ENCODE data around the gene HBD.

HBD gene

GRCh38 chr11:5247472-5248192 lies 13.3 kb upstream of the HBD start:
- H3K9me3 Mint-ChIP-seq: no peaks in the 10 kb centered on the region
- H3K4me1 Mint-ChIP-seq (ENCODE audit: low read depth): no peaks in the 10 kb centered on the region
- no peak overlapping the region for H3K4me3 Mint-ChIP-seq
- no peak overlapping the region for H3K27ac Mint-ChIP-seq
- intact Hi-C loops (cut with micrococcal nuclease): no loop called here
- H3K36me3 Mint-ChIP-seq (ENCODE audit: low read depth): no peaks in the 10 kb centered on the region
- no peaks in the 10 kb centered on the region for H3K27me3 Mint-ChIP-seq

DNA sequence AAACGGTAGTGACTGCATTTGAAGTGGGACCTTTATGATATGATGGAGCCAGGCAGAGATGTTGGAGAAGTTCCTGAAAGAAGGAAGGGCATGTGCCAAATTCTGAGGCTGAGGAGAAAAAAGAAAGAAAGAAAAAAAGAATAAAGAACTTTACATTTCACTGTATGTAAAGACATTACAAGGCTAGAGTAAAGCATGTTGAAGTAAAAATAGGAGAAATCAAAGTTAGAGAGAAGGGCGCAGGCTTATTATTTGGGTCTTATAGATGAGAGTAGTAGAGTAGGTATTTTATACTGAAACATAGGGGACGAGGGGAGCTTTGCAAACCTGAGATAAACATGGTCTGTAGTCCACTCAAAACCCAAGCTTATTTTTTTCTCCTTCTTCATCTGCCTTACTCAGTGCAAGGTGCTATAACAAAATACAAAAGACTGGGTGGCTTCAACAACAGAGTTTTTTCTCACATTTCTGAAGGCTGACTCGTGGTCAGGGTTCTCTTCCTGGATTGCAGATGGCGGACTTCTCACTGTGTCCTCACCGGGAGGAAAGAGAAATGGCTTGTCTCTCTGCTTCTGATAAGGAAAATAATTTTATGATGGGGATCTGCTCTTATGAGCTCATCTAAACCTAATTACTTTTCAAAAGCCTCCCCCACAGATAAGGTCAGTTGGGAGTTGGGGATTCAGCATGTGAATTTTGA lies 12.6 kb upstream of the HBD start:
- no peaks in the 10 kb centered on the region for H3K4me1 Mint-ChIP-seq (ENCODE audit: low read depth)
- no peak overlapping the region for H3K27ac Mint-ChIP-seq
- H3K36me3 Mint-ChIP-seq (ENCODE audit: low read depth): no peaks in the 10 kb centered on the region
- no peaks in the 10 kb centered on the region for H3K9me3 Mint-ChIP-seq
- no peak overlapping the region for H3K4me3 Mint-ChIP-seq
- no peaks in the 10 kb centered on the region for H3K27me3 Mint-ChIP-seq
- intact Hi-C loops (cut with micrococcal nuclease): no loop called here

DNA sequence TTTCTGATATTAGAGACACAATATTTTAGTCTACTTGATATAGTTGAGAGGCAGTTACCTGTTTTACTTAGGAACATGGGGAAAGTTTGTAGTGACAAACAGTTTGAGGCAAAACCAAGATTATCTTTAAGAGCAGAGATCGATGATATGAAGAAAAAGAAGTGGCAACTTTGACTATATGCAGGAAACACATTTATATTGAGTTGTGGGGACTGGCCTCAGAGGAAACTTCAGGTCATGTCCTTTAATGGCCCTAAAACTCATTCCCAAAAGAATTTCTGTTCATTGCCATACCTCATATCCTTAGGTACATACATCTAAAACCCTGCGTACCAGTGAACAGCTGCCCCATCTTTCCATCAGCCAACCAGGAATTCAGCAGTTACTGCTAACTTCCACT lies 10.9 kb upstream of the HBD start:
- Mint-ChIP-seq H3K4me1 (ENCODE audit: low read depth) (no peaks in the 10 kb centered on the region), H3K27ac (no peak overlapping the region), H3K27me3 (no peaks in the 10 kb centered on the region), H3K4me3 (no peak overlapping the region), H3K36me3 (ENCODE audit: low read depth) (no peaks in the 10 kb centered on the region), H3K9me3 (no peaks in the 10 kb centered on the region)
- intact Hi-C loops (cut with micrococcal nuclease): no loop called here

DNA sequence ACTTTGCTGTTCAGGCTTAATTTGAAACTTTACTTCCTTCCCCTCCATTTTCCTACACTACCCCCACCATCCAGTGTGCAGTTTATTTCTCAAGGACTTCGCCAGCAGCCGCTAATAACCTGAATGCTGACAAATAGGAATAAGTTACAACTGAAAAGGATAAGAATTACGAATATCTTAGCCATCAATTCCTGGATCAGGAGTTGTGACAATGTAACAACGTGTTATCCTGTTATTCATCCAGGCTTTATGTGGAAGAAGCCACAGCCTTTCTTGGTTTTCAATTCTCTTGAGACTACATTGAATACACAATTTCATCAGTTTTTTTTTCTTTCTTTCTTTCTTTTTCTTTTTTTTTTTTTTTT lies 9.5 kb upstream of the HBD start:
- Mint-ChIP-seq H3K4me1 (ENCODE audit: low read depth) (no peaks in the 10 kb centered on the region), H3K27me3 (no peaks in the 10 kb centered on the region), H3K27ac (no peak overlapping the region), H3K9me3 (no peaks in the 10 kb centered on the region), H3K4me3 (no peak overlapping the region), H3K36me3 (ENCODE audit: low read depth) (no peaks in the 10 kb centered on the region)
- intact Hi-C loops (cut with micrococcal nuclease): no loop called here

- Mint-ChIP-seq H3K4me1 (ENCODE audit: low read depth) (no peaks in the 10 kb centered on the region), H3K36me3 (ENCODE audit: low read depth) (no peaks in the 10 kb centered on the region), H3K9me3 (no peaks in the 10 kb centered on the region), H3K27me3 (no peaks in the 10 kb centered on the region), H3K27ac (no peak overlapping the region), H3K4me3 (no peak overlapping the region)
- intact Hi-C loops (cut with micrococcal nuclease): no loop called here
Measured at GRCh38 chr11:5242933-5243815, 8.9 kb upstream of the HBD start.

- Mint-ChIP-seq H3K9me3 (no peaks in the 10 kb centered on the region), H3K4me1 (ENCODE audit: low read depth) (no peaks in the 10 kb centered on the region), H3K27ac (no peak overlapping the region), H3K4me3 (no peak overlapping the region), H3K36me3 (ENCODE audit: low read depth) (no peaks in the 10 kb centered on the region), H3K27me3 (no peaks in the 10 kb centered on the region)
- intact Hi-C loops (cut with micrococcal nuclease): no loop called here
Measured at GRCh38 chr11:5242208-5242607, 7.9 kb upstream of the HBD start.

- intact Hi-C loops (cut with micrococcal nuclease): no loop called here
- Mint-ChIP-seq H3K27me3 (no peaks in the 10 kb centered on the region), H3K9me3 (no peaks in the 10 kb centered on the region), H3K4me1 (ENCODE audit: low read depth) (no peaks in the 10 kb centered on the region), H3K36me3 (ENCODE audit: low read depth) (no peaks in the 10 kb centered on the region), H3K4me3 (no peak overlapping the region), H3K27ac (no peak overlapping the region)
Measured at GRCh38 chr11:5241458-5241857, 7.2 kb upstream of the HBD start.

- intact Hi-C loops (cut with micrococcal nuclease): no loop called here
- H3K9me3 Mint-ChIP-seq: no peaks in the 10 kb centered on the region
- no peaks in the 10 kb centered on the region for H3K36me3 Mint-ChIP-seq (ENCODE audit: low read depth)
- no peak overlapping the region for H3K4me3 Mint-ChIP-seq
- H3K4me1 Mint-ChIP-seq (ENCODE audit: low read depth): no peaks in the 10 kb centered on the region
- H3K27me3 Mint-ChIP-seq: no peaks in the 10 kb centered on the region
- H3K27ac Mint-ChIP-seq: no peak overlapping the region
Measured at GRCh38 chr11:5240458-5240857, 6.2 kb upstream of the HBD start.

DNA sequence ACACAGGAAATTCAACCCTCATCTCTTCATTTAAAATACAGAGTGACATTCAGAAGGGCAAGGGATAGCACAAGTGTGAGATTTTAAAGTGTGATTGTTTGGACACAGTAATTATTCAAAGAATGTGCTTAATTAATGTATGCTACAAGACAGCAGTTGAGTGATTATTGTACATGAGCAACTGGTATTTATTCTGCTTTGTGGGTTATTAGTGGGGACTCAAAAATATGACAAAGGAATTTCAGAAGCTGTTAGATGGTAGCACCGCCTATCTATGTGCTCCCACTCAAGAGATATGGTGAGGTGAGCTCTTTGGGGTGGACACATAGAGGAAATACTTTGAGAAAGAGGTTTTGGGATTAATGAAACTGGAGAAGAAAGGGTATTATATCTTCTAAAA lies 5.8 kb upstream of the HBD start:
- H3K4me1 Mint-ChIP-seq (ENCODE audit: low read depth): no peaks in the 10 kb centered on the region
- no peak overlapping the region for H3K4me3 Mint-ChIP-seq
- H3K27ac Mint-ChIP-seq: no peak overlapping the region
- H3K36me3 Mint-ChIP-seq (ENCODE audit: low read depth): no peaks in the 10 kb centered on the region
- H3K27me3 Mint-ChIP-seq: no peaks in the 10 kb centered on the region
- intact Hi-C loops (cut with micrococcal nuclease): no loop called here
- no peaks in the 10 kb centered on the region for H3K9me3 Mint-ChIP-seq

DNA sequence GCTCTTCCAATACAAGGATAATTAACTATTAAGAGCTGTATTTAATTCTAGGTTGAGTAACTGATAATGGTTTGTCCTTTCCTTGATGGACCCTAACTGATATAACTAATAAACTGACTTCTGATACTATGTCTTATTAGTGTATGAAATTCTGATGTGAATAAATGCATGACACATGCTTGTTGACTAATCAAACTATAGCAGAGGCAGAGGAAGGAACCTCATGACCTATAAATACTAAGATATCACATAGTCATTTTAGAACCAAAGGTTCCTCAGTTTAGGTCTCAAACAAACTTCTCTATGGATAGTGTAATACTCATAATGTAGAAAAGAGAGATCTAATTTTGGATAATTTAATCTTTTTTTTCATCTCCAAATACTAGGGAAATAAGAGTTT lies 4.8 kb upstream of the HBD start:
- Mint-ChIP-seq H3K27ac (no peak overlapping the region), H3K36me3 (ENCODE audit: low read depth) (no peaks in the 10 kb centered on the region), H3K9me3 (no peaks in the 10 kb centered on the region), H3K4me3 (no peak overlapping the region), H3K27me3 (no peaks in the 10 kb centered on the region), H3K4me1 (ENCODE audit: low read depth) (no peaks in the 10 kb centered on the region)
- intact Hi-C loops (cut with micrococcal nuclease): no loop called here

DNA sequence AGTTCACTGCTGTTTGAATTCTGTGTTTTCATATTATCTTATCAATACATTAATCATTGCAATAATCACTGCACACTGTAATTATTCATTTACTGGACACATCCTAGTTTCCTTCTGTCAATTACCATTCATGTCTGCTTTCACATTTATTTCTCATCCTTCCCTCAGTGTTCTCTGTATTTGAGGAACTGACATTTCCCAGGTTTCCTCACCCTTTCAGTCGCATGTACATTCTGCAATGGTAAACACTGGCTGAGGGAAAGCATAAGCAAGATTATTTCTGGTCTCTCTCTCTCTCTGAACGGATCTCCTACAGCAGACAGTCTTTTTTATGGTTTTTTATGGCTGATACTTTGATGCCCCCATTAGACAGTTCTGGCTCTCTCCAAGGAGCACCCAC lies 4.2 kb upstream of the HBD start:
- Mint-ChIP-seq H3K36me3 (ENCODE audit: low read depth) (no peaks in the 10 kb centered on the region), H3K9me3 (no peaks in the 10 kb centered on the region), H3K27me3 (no peaks in the 10 kb centered on the region), H3K4me1 (ENCODE audit: low read depth) (no peaks in the 10 kb centered on the region), H3K27ac (no peak overlapping the region), H3K4me3 (no peak overlapping the region)
- intact Hi-C loops (cut with micrococcal nuclease): no loop called here

- Mint-ChIP-seq H3K4me3 (no peak overlapping the region), H3K9me3 (no peaks in the 10 kb centered on the region), H3K36me3 (ENCODE audit: low read depth) (no peaks in the 10 kb centered on the region), H3K27me3 (no peaks in the 10 kb centered on the region), H3K27ac (no peak overlapping the region), H3K4me1 (ENCODE audit: low read depth) (no peaks in the 10 kb centered on the region)
- intact Hi-C loops (cut with micrococcal nuclease): no loop called here
Measured at GRCh38 chr11:5237420-5237819, 3.1 kb upstream of the HBD start.

DNA sequence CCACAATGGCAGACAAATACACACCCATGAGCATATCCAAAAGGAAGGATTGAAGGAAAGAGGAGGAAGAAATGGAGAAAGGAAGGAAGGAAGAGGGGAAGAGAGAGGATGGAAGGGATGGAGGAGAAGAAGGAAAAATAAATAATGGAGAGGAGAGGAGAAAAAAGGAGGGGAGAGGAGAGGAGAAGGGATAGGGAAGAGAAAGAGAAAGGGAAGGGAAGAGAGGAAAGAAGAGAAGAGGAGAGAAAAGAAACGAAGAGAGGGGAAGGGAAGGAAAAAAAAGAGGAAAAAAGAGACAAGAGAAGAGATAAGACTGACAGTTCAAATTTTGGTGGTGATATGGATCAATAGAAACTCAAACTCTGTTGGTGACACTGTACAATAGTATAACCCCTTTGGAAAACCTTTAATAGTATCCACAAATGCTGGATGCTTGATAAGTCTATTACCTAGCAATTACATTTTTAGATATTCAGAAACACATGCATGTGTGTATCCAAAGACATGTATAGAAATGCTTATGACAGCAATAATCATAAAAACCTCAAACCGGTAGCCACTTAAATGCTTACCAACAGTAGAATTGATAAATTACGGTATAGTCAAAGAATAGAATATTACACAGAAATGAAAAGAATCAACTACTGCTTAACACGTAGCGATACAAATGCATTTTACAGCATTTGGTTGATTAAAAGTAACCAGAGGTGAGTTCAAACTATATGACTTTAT lies 1.2 kb upstream of the HBD start:
- no peaks in the 10 kb centered on the region for H3K4me1 Mint-ChIP-seq (ENCODE audit: low read depth)
- intact Hi-C loops (cut with micrococcal nuclease): no loop called here
- H3K27ac Mint-ChIP-seq: no peak overlapping the region
- no peak overlapping the region for H3K4me3 Mint-ChIP-seq
- no peaks in the 10 kb centered on the region for H3K27me3 Mint-ChIP-seq
- H3K9me3 Mint-ChIP-seq: no peaks in the 10 kb centered on the region
- no peaks in the 10 kb centered on the region for H3K36me3 Mint-ChIP-seq (ENCODE audit: low read depth)

GRCh38 chr11:5233307-5233706 lies 976 bp downstream of the HBD start:
- Mint-ChIP-seq H3K4me1 (ENCODE audit: low read depth) (no peaks in the 10 kb centered on the region), H3K4me3 (no peak overlapping the region), H3K9me3 (no peaks in the 10 kb centered on the region), H3K27me3 (no peaks in the 10 kb centered on the region), H3K27ac (no peak overlapping the region), H3K36me3 (ENCODE audit: low read depth) (no peaks in the 10 kb centered on the region)
- intact Hi-C loops (cut with micrococcal nuclease): no loop called here
